ENCODE data around the gene HES4.

DNA sequence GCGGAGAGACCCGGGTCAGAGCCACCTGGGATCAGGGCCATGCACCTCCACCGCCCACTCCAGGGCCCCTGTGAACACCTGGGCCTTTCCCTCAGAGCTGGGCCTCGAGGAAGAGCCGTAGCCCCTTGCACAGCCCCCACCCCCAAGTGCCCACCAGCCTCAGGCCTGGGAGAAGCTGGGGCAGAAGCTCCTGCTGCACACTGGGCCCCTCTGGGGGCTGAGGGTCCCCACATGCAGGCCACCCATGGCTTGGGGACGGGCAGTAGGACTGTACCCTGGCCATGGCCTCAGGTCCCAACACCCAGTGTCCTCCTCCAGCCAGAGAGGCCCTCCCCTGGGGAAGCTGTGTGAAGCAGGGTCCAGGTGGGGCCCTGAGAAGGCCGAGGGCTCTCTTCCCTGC, 47.3 kb downstream of the HES4 start:
- TF ChIP-seq POLR2A (IDR thresholded peaks at IDR 0.05): no peak
- TF ChIP-seq, protein P1, sequence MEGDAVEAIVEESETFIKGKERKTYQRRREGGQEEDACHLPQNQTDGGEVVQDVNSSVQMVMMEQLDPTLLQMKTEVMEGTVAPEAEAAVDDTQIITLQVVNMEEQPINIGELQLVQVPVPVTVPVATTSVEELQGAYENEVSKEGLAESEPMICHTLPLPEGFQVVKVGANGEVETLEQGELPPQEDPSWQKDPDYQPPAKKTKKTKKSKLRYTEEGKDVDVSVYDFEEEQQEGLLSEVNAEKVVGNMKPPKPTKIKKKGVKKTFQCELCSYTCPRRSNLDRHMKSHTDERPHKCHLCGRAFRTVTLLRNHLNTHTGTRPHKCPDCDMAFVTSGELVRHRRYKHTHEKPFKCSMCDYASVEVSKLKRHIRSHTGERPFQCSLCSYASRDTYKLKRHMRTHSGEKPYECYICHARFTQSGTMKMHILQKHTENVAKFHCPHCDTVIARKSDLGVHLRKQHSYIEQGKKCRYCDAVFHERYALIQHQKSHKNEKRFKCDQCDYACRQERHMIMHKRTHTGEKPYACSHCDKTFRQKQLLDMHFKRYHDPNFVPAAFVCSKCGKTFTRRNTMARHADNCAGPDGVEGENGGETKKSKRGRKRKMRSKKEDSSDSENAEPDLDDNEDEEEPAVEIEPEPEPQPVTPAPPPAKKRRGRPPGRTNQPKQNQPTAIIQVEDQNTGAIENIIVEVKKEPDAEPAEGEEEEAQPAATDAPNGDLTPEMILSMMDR (IDR thresholded peaks at IDR 0.05): no peak
